Trophoblast cell (in vitro differentiated cells and primary cell): ENCODE data around the gene XPC.
A peak's percentile ranks its signal among the peaks of the same experiment; 100 is the strongest.

Source experiments
- DNase-seq, 2 donors: peaks; one replicate each; pipeline ENCODE4 v3.0.0-alpha.2; 2016
- H2AFZ ChIP-seq: 2 replicates; pipeline ENCODE4 v1.6.1; 2013; ENCODE audit warnings: low read length, moderate library complexity, mild to moderate bottlenecking; ENCODE audit not compliant: insufficient read depth, poor library complexity
- H2AK5ac ChIP-seq: 2 replicates; pipeline ENCODE4 v1.6.1; 2013; ENCODE audit warnings: mild to moderate bottlenecking, low read length
- H2BK120ac ChIP-seq: 2 replicates; pipeline ENCODE4 v1.6.1; 2013; ENCODE audit warnings: low read length, mild to moderate bottlenecking, moderate library complexity; ENCODE audit not compliant: insufficient read depth, poor library complexity
- H2BK12ac ChIP-seq: 2 replicates; pipeline ENCODE4 v1.6.1; 2013; ENCODE audit warnings: mild to moderate bottlenecking, low read length, moderate library complexity
- H2BK5ac ChIP-seq: 2 replicates; pipeline ENCODE4 v1.6.1; 2013; ENCODE audit warnings: low read length, low read depth, moderate library complexity, mild to moderate bottlenecking; ENCODE audit not compliant: poor library complexity
- H3K14ac ChIP-seq: 2 replicates; pipeline ENCODE4 v1.6.1; 2013; ENCODE audit warnings: mild to moderate bottlenecking, low read length
- H3K18ac ChIP-seq: 2 replicates; pipeline ENCODE4 v1.6.1; 2013; ENCODE audit warnings: mild to moderate bottlenecking, low read length
- H3K23ac ChIP-seq: 2 replicates; pipeline ENCODE4 v1.6.1; 2013; ENCODE audit warnings: low read length
- H3K27ac ChIP-seq: 2 replicates; pipeline ENCODE4 v1.5.1; 2013; ENCODE audit warnings: low read depth, mild to moderate bottlenecking, inconsistent platforms, low read length, moderate library complexity
- H3K27me3 ChIP-seq: 2 replicates; pipeline ENCODE4 v1.6.1; 2013; ENCODE audit warnings: inconsistent platforms, mild to moderate bottlenecking, low read length, moderate library complexity; ENCODE audit not compliant: insufficient read depth
- H3K36me3 ChIP-seq, 2 experiments: 1 replicate in 1 of 2; 2 replicates in 1 of 2; pipeline ENCODE4 v1.6.1; 2013; ENCODE audit warnings: low read length in 2 of 2, mild to moderate bottlenecking in 2 of 2, moderate library complexity in 1 of 2; ENCODE audit not compliant: insufficient read depth in 2 of 2, control insufficient read depth in 1 of 2
- H3K4ac ChIP-seq: 2 replicates; pipeline ENCODE4 v1.6.1; 2013; ENCODE audit warnings: low read depth, mild to moderate bottlenecking, low read length, moderate library complexity
- H3K4me1 ChIP-seq, 2 experiments: 1 replicate in 1 of 2; 2 replicates in 1 of 2; pipeline ENCODE4 v1.6.1; 2013; ENCODE audit warnings: low read length in 2 of 2, mild to moderate bottlenecking in 2 of 2, moderate library complexity in 1 of 2; ENCODE audit not compliant: insufficient read depth in 2 of 2, control insufficient read depth in 1 of 2
- H3K4me2 ChIP-seq: 2 replicates; pipeline ENCODE4 v1.6.1; 2013; ENCODE audit warnings: inconsistent platforms, mild to moderate bottlenecking, low read length, moderate library complexity
- H3K4me3 ChIP-seq: 2 replicates; pipeline ENCODE4 v1.5.1; 2013; ENCODE audit warnings: mild to moderate bottlenecking, low read depth, low read length, inconsistent platforms
- H3K79me1 ChIP-seq: one replicate; pipeline ENCODE4 v1.6.1; 2013; ENCODE audit warnings: low read length
- H3K79me2 ChIP-seq: 2 replicates; pipeline ENCODE4 v1.6.1; 2013; ENCODE audit warnings: low read length, mild to moderate bottlenecking; ENCODE audit not compliant: control insufficient read depth, insufficient read depth, poor library complexity
- H3K9ac ChIP-seq: 2 replicates; pipeline ENCODE4 v1.6.1; 2013; ENCODE audit warnings: mild to moderate bottlenecking, low read length
- H3K9me3 ChIP-seq: 2 replicates; pipeline ENCODE4 v1.6.1; 2013; ENCODE audit warnings: low read depth, mild to moderate bottlenecking, control low read depth, inconsistent platforms, low read length; ENCODE audit not compliant: insufficient read depth
- H4K12ac ChIP-seq: 2 replicates; pipeline ENCODE4 v1.6.1; 2013; ENCODE audit warnings: low read depth, mild to moderate bottlenecking, low read length, moderate library complexity
- H4K8ac ChIP-seq: 2 replicates; pipeline ENCODE4 v1.6.1; 2013; ENCODE audit warnings: low read depth, mild to moderate bottlenecking, low read length, moderate library complexity
- H4K91ac ChIP-seq: one replicate; pipeline ENCODE4 v1.6.1; 2013; ENCODE audit warnings: low read depth, mild to moderate bottlenecking, low read length, moderate library complexity
- WGBS: extraction: QIAGEN DNeasy Blood & Tissue Kit; methylation state at CpG from one replicate; pipeline ENCODE4 v1.1.7; 2013; ENCODE audit warnings: missing lambda C conversion rate; ENCODE audit not compliant: insufficient read length, insufficient coverage; ENCODE audit errors: extremely low coverage; 5-methylcytosine and 5-hydroxymethylcytosine counted together

XPC gene

GRCh38 chr3:14151471-14152083 lies 26.8 kb downstream of the XPC start:
- Histone ChIP-seq H4K91ac (no peak overlapping the region), H3K36me3 (peaks cover 53 to 70% of the 10 kb centered on the region in 2 experiments), H2BK12ac (no peak overlapping the region), H2AFZ (no peak overlapping the region), H3K14ac (no peak overlapping the region), H3K79me1 (no peaks in the 10 kb centered on the region), H3K4me1 (no peaks in the 10 kb centered on the region), H3K23ac (no peak overlapping the region), H2BK120ac (no peak overlapping the region), H3K27ac (no peak overlapping the region), H3K4me2 (no peak overlapping the region), H4K8ac (no peak overlapping the region), H3K4me3 (no peak overlapping the region), H3K9me3 (no peaks in the 10 kb centered on the region), H3K4ac (no peak overlapping the region), H3K9ac (no peak overlapping the region), H2BK5ac (no peak overlapping the region), H3K79me2 (no peaks in the 10 kb centered on the region), H4K12ac (no peak overlapping the region), H2AK5ac (no peak overlapping the region), H3K27me3 (no peaks in the 10 kb centered on the region), H3K18ac (no peak overlapping the region)
- WGBS = no CpG with 5 or more reads among the region's 12 CpGs
- DNase-seq = no peak

GRCh38 chr3:14150491-14151230 lies 27.7 kb downstream of the XPC start:
- no CpG with 5 or more reads among the region's 9 CpGs for WGBS
- H2AK5ac ChIP-seq = no peak overlapping the region
- peaks cover 2% of the 10 kb centered on the region for H3K9me3 ChIP-seq

GRCh38 chr3:14150078-14150477 lies 28.3 kb downstream of the XPC start:
- Histone ChIP-seq H3K79me2 (no peaks in the 10 kb centered on the region), H3K4me2 (no peak overlapping the region), H3K4me1 (peaks cover 8 to 9% of the 10 kb centered on the region in 2 experiments), H3K14ac (no peak overlapping the region), H3K18ac (no peak overlapping the region), H4K8ac (no peak overlapping the region), H3K36me3 (peaks cover 60 to 77% of the 10 kb centered on the region in 2 experiments), H2BK5ac (no peak overlapping the region), H2AFZ (no peak overlapping the region), H3K4ac (no peak overlapping the region), H4K91ac (no peak overlapping the region), H2AK5ac (no peak overlapping the region), H4K12ac (no peak overlapping the region), H3K27me3 (no peaks in the 10 kb centered on the region), H2BK120ac (no peak overlapping the region), H3K27ac (no peak overlapping the region), H3K9ac (no peak overlapping the region), H3K23ac (no peak overlapping the region), H3K9me3 (peaks cover 2% of the 10 kb centered on the region), H3K79me1 (peaks cover 4% of the 10 kb centered on the region), H3K4me3 (peak overlapping the region; percentile 35), H2BK12ac (no peak overlapping the region)
- WGBS = no CpG with 5 or more reads among the region's 9 CpGs
- DNase-seq = no peak

More at GRCh38 chr3:14150491-14151230, 27.7 kb downstream of the XPC start:
- no peak overlapping the region for H3K23ac ChIP-seq
- H3K9ac ChIP-seq = no peak overlapping the region
- no peak overlapping the region for H2BK12ac ChIP-seq
- no peaks in the 10 kb centered on the region for H3K27me3 ChIP-seq
- H3K18ac ChIP-seq = no peak overlapping the region
- H3K14ac ChIP-seq = no peak overlapping the region
- DNase-seq = no peak
- no peak overlapping the region for H3K27ac ChIP-seq
- H4K12ac ChIP-seq = peak overlapping the region; percentile 39
- H3K4ac ChIP-seq = no peak overlapping the region
- no peaks in the 10 kb centered on the region for H3K79me1 ChIP-seq
- no peak overlapping the region for H2BK120ac ChIP-seq
- peaks cover 59 to 72% of the 10 kb centered on the region in 2 experiments for H3K36me3 ChIP-seq
- no peak overlapping the region for H4K91ac ChIP-seq
- H4K8ac ChIP-seq = no peak overlapping the region
- peaks cover 3 to 4% of the 10 kb centered on the region in 2 experiments for H3K4me1 ChIP-seq
- H2BK5ac ChIP-seq = no peak overlapping the region
- H2AFZ ChIP-seq = no peak overlapping the region
- H3K4me3 ChIP-seq = no peak overlapping the region
- H3K79me2 ChIP-seq = no peaks in the 10 kb centered on the region
- H3K4me2 ChIP-seq = no peak overlapping the region

GRCh38 chr3:14148041-14148985 lies 30.1 kb downstream of the XPC start:
- no peak overlapping the region for H4K8ac ChIP-seq
- WGBS = no CpG with 5 or more reads among the region's 28 CpGs
- H3K27me3 ChIP-seq = no peaks in the 10 kb centered on the region

More at GRCh38 chr3:14148041-14148985, 30.1 kb downstream of the XPC start:
- Histone ChIP-seq H3K4me1 (peaks cover 15 to 16% of the 10 kb centered on the region in 2 experiments), H3K27ac (no peak overlapping the region), H3K4ac (no peak overlapping the region), H2AFZ (no peak overlapping the region), H4K91ac (no peak overlapping the region), H3K4me3 (no peak overlapping the region), H2BK120ac (no peak overlapping the region), H2BK5ac (no peak overlapping the region), H3K9ac (no peak overlapping the region), H3K23ac (no peak overlapping the region), H3K9me3 (peaks cover 2% of the 10 kb centered on the region), H3K79me1 (peaks cover 11% of the 10 kb centered on the region), H3K79me2 (no peaks in the 10 kb centered on the region), H2BK12ac (no peak overlapping the region), H2AK5ac (no peak overlapping the region), H3K14ac (no peak overlapping the region), H3K36me3 (peaks cover 54 to 62% of the 10 kb centered on the region in 2 experiments), H3K4me2 (no peak overlapping the region), H4K12ac (no peak overlapping the region), H3K18ac (no peak overlapping the region)
- no peak for DNase-seq
